H9 (cell line): ENCODE results near the gene CLIC3. TPM values are rescaled to one million over a fixed set of nuclear protein-coding genes. Genes with fewer than 3 reads are reported as not detected.

Source experiments
- DNase-seq: peaks from one replicate; pipeline ENCODE4 v3.0.0-alpha.2; 2017
- H2AFZ ChIP-seq: one replicate; pipeline ENCODE4 v1.6.1; 2013; ENCODE audit warnings: mild to moderate bottlenecking, low read length, control low read depth, moderate library complexity
- H2AK5ac ChIP-seq: 2 replicates; pipeline ENCODE4 v1.6.1; 2013; ENCODE audit warnings: low read length, control low read depth, mixed read lengths; ENCODE audit not compliant: insufficient read length
- H2BK120ac ChIP-seq: one replicate; pipeline ENCODE4 v1.6.1; 2013; ENCODE audit warnings: low read depth, mild to moderate bottlenecking, low read length, control low read depth, inconsistent platforms; ENCODE audit not compliant: poor library complexity, severe bottlenecking
- H2BK12ac ChIP-seq: 2 replicates; pipeline ENCODE4 v1.6.1; 2013; ENCODE audit warnings: low read length, control low read depth, mixed read lengths, low read depth; ENCODE audit not compliant: insufficient read length
- H2BK15ac ChIP-seq: 2 replicates; pipeline ENCODE4 v1.6.1; 2013; ENCODE audit warnings: low read depth, low read length, control low read depth
- H2BK20ac ChIP-seq: one replicate; pipeline ENCODE4 v1.6.1; 2013; ENCODE audit warnings: low read depth, mild to moderate bottlenecking, low read length, control low read depth, inconsistent platforms; ENCODE audit not compliant: poor library complexity, severe bottlenecking
- H2BK5ac ChIP-seq: 2 replicates; pipeline ENCODE4 v1.6.1; 2013; ENCODE audit warnings: low read length, control low read depth, mixed read lengths; ENCODE audit not compliant: insufficient read length
- H3K14ac ChIP-seq: 2 replicates; pipeline ENCODE4 v1.6.1; 2013; ENCODE audit warnings: low read length, control low read depth; ENCODE audit not compliant: insufficient read depth
- H3K18ac ChIP-seq: 2 replicates; pipeline ENCODE4 v1.6.1; 2013; ENCODE audit warnings: low read depth, mild to moderate bottlenecking, mixed read lengths, low read length, control low read depth; ENCODE audit not compliant: insufficient read length
- H3K23ac ChIP-seq: 2 replicates; pipeline ENCODE4 v1.6.1; 2013; ENCODE audit warnings: low read length, control low read depth, mixed read lengths, low read depth; ENCODE audit not compliant: insufficient read length
- H3K23me2 ChIP-seq: 2 replicates; pipeline ENCODE4 v1.6.1; 2013; ENCODE audit warnings: low read depth, mild to moderate bottlenecking, mixed read lengths, low read length, control low read depth; ENCODE audit not compliant: insufficient read length, poor library complexity, severe bottlenecking
- H3K27ac ChIP-seq: 2 replicates; pipeline ENCODE4 v1.5.1; 2013; ENCODE audit warnings: low read length, control low read depth, mixed read lengths, low read depth; ENCODE audit not compliant: insufficient read length
- H3K27me3 ChIP-seq: 2 replicates; pipeline ENCODE4 v1.6.1; 2013; ENCODE audit warnings: low read length, control low read depth, inconsistent platforms; ENCODE audit not compliant: insufficient read depth
- H3K4ac ChIP-seq: 2 replicates; pipeline ENCODE4 v1.6.1; 2013; ENCODE audit warnings: low read depth, mild to moderate bottlenecking, control low read depth, inconsistent platforms, low read length, moderate library complexity
- H3K4me1 ChIP-seq: 2 replicates; pipeline ENCODE4 v1.6.1; 2013; ENCODE audit warnings: low read length, control low read depth, inconsistent platforms; ENCODE audit not compliant: insufficient read depth
- H3K4me2 ChIP-seq: 2 replicates; pipeline ENCODE4 v1.6.1; 2013; ENCODE audit warnings: low read length, control low read depth, mixed read lengths; ENCODE audit not compliant: insufficient read length, insufficient read depth
- H3K56ac ChIP-seq: 2 replicates; pipeline ENCODE4 v1.6.1; 2013; ENCODE audit warnings: low read depth, mild to moderate bottlenecking, mixed read lengths, low read length, control low read depth; ENCODE audit not compliant: insufficient read length
- H3K79me1 ChIP-seq: 2 replicates; pipeline ENCODE4 v1.6.1; 2013; ENCODE audit warnings: low read depth, mild to moderate bottlenecking, moderate library complexity, low read length, control low read depth, inconsistent platforms; ENCODE audit not compliant: insufficient read depth, poor library complexity, severe bottlenecking
- H3K79me2 ChIP-seq: 2 replicates; pipeline ENCODE4 v1.6.1; 2013; ENCODE audit warnings: low read length, control low read depth, inconsistent platforms; ENCODE audit not compliant: insufficient read depth
- H3K9ac ChIP-seq: 2 replicates; pipeline ENCODE4 v1.6.1; 2013; ENCODE audit warnings: low read length, control low read depth, mixed read lengths; ENCODE audit not compliant: insufficient read length; ENCODE audit errors: extremely low read depth
- H3K9me3 ChIP-seq: one replicate; pipeline ENCODE4 v1.6.1; 2013; ENCODE audit warnings: low read depth, low read length, inconsistent platforms; ENCODE audit not compliant: control insufficient read depth
- H3T11ph ChIP-seq: one replicate; pipeline ENCODE4 v1.6.1; 2013; ENCODE audit warnings: mild to moderate bottlenecking, low read length, control low read depth, inconsistent platforms
- H4K20me1 ChIP-seq: one replicate; pipeline ENCODE4 v1.6.1; 2013; ENCODE audit not compliant: control insufficient read depth, insufficient read length, insufficient read depth
- H4K5ac ChIP-seq: 2 replicates; pipeline ENCODE4 v1.6.1; 2013; ENCODE audit warnings: low read depth, mild to moderate bottlenecking, mixed read lengths, low read length, control low read depth; ENCODE audit not compliant: insufficient read length
- H4K8ac ChIP-seq: replicated peaks from 2 replicates; pipeline ENCODE4 v1.6.1; 2013; ENCODE audit warnings: low read length, control low read depth, mixed read lengths, low read depth; ENCODE audit not compliant: insufficient read length
- H4K91ac ChIP-seq: 2 replicates; pipeline ENCODE4 v1.6.1; 2013; ENCODE audit warnings: low read depth, mild to moderate bottlenecking, moderate library complexity, mixed read lengths, low read length, control low read depth; ENCODE audit not compliant: insufficient read length
- H3K27ac Mint-ChIP-seq, 3 experiments: 2 replicates in 2 of 3; 3 replicates in 1 of 3; pipeline ENCODE4 v1.8.0; 2020 to 2021; ENCODE audit warnings: mixed read lengths in 3 of 3, mild to moderate bottlenecking in 1 of 3, moderate library complexity in 1 of 3
- H3K27me3 Mint-ChIP-seq: 2 replicates; pipeline ENCODE4 v1.8.0; 2021; ENCODE audit warnings: low read depth, mild to moderate bottlenecking, moderate library complexity, mixed read lengths
- H3K36me3 Mint-ChIP-seq, 3 experiments: 2 replicates in 2 of 3; 3 replicates in 1 of 3; pipeline ENCODE4 v1.8.0; 2020 to 2021; ENCODE audit warnings: low read depth in 3 of 3, mixed read lengths in 3 of 3; ENCODE audit not compliant: insufficient read depth in 1 of 3
- H3K4me1 Mint-ChIP-seq, 2 experiments: 2 replicates each; pipeline ENCODE4 v1.8.0; 2020; ENCODE audit warnings: mixed read lengths in 2 of 2
- H3K4me3 Mint-ChIP-seq, 2 experiments: 2 replicates in 1 of 2; 3 replicates in 1 of 2; pipeline ENCODE4 v1.8.0; 2020 to 2021; ENCODE audit warnings: mild to moderate bottlenecking in 2 of 2, mixed read lengths in 2 of 2, moderate library complexity in 1 of 2
- H3K9me3 Mint-ChIP-seq, 2 experiments: 2 replicates in 1 of 2; 3 replicates in 1 of 2; pipeline ENCODE4 v1.8.0; 2020; ENCODE audit warnings: mild to moderate bottlenecking in 2 of 2, mixed read lengths in 2 of 2, moderate library complexity in 1 of 2
- CTCF ChIP-seq: fragments of 200-600 bp; sonication (generic); conservative IDR thresholded peaks from 3 replicates; pipeline ENCODE4 v1.8.0; 2021; ENCODE audit warnings: antibody characterized with exemption, mild to moderate bottlenecking
- WGBS: extraction: QIAGEN DNeasy Blood & Tissue Kit; methylation state at CpG from one replicate; pipeline ENCODE4 v1.1.7; 2013; ENCODE audit warnings: missing lambda C conversion rate, low lambda C conversion rate, mixed read lengths; ENCODE audit not compliant: insufficient read length; ENCODE audit errors: extremely low coverage; 5-methylcytosine and 5-hydroxymethylcytosine counted together
- total RNA-seq: library from RNA; stranded (reverse); gene quantifications from 2 replicates; pipeline ENCODE4 v1.2.1, GENCODE V29; 2021

The CLIC3 gene
- total RNA-seq, 1 experiment from 2014 or later, result 0.31 TPM

- Histone ChIP-seq H3K23ac (no peak overlapping the region), H3K4me1 (no peaks in the 10 kb centered on the region), H2BK15ac (no peak overlapping the region), H3K27ac (no peak overlapping the region), H3K18ac (no peak overlapping the region), H2AK5ac (no peak overlapping the region), H3K14ac (no peak overlapping the region), H3K9ac (no peak overlapping the region), H2BK120ac (no peak overlapping the region), H4K91ac (no peak overlapping the region), H3K4me2 (no peak overlapping the region), H3K79me2 (no peaks in the 10 kb centered on the region), H2AFZ (no peak overlapping the region), H3K9me3 (no peaks in the 10 kb centered on the region), H2BK20ac (no peak overlapping the region), H3K27me3 (no peaks in the 10 kb centered on the region), H3K56ac (no peak overlapping the region), H2BK12ac (no peak overlapping the region), H2BK5ac (no peak overlapping the region), H3K4ac (no peak overlapping the region), H4K20me1 (no peaks in the 10 kb centered on the region), H4K5ac (no peak overlapping the region), H3K23me2 (peaks cover 6% of the 10 kb centered on the region), H4K8ac (no peak overlapping the region), H3T11ph (no peak overlapping the region), H3K79me1 (no peaks in the 10 kb centered on the region)
- Mint-ChIP-seq H3K27me3 (peaks cover 23% of the 10 kb centered on the region), H3K4me1 (peaks cover 9 to 12% of the 10 kb centered on the region in 2 experiments), H3K9me3 (peaks cover 9 to 10% of the 10 kb centered on the region in 2 experiments; a peak in 3 of 5 replicates), H3K36me3 (peaks cover 2 to 8% (median 2%) of the 10 kb centered on the region in 3 experiments; a peak in 5 of 7 replicates), H3K4me3 (no peak overlapping the region), H3K27ac (no peak overlapping the region)
- WGBS, result no CpG with 5 or more reads among the region's 40 CpGs
- no peak for TF ChIP-seq CTCF
- no peak for DNase-seq
Measured at GRCh38 chr9:136994888-136995230, 1.5 kb downstream of the CLIC3 start.
